ENCODE data around the gene TEX52.

DNA sequence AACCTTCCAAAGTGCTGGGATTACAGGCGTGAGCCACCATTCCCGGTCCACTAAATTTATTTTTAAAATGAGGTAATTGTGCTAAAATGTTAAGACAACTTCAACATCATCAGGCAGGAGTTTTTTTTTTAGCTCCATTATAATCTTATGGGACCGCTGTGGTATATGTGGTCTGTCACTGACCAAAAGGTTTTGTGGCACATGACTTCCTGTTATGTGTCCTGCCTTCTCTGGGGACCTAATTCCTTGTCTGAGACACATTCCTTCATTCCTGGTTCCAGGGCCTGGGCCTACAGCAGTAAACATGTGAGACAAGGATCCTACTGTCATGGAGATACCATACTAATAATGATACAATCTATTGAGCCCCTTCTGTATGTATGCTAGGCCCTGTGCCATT is 4.9 kb downstream of the TEX52 start:
- TF ChIP-seq, protein P1, sequence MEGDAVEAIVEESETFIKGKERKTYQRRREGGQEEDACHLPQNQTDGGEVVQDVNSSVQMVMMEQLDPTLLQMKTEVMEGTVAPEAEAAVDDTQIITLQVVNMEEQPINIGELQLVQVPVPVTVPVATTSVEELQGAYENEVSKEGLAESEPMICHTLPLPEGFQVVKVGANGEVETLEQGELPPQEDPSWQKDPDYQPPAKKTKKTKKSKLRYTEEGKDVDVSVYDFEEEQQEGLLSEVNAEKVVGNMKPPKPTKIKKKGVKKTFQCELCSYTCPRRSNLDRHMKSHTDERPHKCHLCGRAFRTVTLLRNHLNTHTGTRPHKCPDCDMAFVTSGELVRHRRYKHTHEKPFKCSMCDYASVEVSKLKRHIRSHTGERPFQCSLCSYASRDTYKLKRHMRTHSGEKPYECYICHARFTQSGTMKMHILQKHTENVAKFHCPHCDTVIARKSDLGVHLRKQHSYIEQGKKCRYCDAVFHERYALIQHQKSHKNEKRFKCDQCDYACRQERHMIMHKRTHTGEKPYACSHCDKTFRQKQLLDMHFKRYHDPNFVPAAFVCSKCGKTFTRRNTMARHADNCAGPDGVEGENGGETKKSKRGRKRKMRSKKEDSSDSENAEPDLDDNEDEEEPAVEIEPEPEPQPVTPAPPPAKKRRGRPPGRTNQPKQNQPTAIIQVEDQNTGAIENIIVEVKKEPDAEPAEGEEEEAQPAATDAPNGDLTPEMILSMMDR (IDR thresholded peaks at IDR 0.05; ENCODE audit: poor library complexity, severe bottlenecking): no peak
- no peak for TF ChIP-seq TAF1 (IDR thresholded peaks at IDR 0.05; ENCODE audit: low read depth)
- TF ChIP-seq, protein P2, sequence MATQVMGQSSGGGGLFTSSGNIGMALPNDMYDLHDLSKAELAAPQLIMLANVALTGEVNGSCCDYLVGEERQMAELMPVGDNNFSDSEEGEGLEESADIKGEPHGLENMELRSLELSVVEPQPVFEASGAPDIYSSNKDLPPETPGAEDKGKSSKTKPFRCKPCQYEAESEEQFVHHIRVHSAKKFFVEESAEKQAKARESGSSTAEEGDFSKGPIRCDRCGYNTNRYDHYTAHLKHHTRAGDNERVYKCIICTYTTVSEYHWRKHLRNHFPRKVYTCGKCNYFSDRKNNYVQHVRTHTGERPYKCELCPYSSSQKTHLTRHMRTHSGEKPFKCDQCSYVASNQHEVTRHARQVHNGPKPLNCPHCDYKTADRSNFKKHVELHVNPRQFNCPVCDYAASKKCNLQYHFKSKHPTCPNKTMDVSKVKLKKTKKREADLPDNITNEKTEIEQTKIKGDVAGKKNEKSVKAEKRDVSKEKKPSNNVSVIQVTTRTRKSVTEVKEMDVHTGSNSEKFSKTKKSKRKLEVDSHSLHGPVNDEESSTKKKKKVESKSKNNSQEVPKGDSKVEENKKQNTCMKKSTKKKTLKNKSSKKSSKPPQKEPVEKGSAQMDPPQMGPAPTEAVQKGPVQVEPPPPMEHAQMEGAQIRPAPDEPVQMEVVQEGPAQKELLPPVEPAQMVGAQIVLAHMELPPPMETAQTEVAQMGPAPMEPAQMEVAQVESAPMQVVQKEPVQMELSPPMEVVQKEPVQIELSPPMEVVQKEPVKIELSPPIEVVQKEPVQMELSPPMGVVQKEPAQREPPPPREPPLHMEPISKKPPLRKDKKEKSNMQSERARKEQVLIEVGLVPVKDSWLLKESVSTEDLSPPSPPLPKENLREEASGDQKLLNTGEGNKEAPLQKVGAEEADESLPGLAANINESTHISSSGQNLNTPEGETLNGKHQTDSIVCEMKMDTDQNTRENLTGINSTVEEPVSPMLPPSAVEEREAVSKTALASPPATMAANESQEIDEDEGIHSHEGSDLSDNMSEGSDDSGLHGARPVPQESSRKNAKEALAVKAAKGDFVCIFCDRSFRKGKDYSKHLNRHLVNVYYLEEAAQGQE (IDR thresholded peaks at IDR 0.05; ENCODE audit: borderline replicate concordance): no peak
